ENCODE measurements around the gene CDK17. TPM values are rescaled to one million over a fixed set of nuclear protein-coding genes. Genes with fewer than 3 reads are reported as not detected.
"Not testable (repeated sequence)": the region's sequence is repeated elsewhere in the genome, so short reads cannot be mapped to it uniquely, and the experiment has no call there.

The CDK17 gene
- total RNA-seq, 2 experiments from 2014 or later: 28.4 to 29.0 TPM

DNA sequence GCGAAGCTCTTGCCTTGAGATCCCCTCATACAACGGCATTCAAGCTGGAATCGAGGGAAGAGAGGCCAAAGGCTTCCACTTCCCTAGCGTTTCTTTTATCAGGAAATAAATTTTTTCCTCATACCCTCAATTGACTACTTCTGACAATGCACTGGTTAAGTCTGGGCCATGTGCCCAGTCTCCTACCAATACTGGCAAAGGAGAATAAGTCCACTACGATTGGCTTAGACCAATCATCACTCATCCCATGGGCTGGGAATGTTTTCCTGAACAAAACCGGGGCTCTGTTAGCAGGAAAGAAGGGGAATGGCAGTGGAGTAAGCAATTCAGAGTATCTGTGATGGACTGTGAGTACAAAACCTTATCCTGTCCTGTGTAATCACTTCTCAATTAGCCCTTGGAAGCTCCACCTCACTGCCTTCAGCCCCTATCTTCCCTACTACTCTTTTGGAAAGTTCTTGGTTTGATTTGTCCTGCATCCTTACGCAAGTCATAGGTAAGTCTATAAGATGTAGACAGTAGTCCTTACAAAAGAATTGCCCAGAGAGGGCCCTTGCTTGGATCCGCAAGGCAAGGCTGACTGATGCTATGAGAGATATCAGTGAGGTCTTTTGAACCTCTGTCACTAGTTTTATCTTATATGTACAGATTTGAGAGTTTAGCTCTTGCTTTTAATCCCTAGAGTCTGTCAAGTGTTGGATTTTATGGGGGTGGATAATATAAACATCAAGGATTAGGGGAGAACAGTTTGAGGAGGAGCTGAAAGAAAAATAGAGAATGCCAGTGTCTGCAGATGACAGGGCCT is 36.3 kb upstream of the CDK17 start:
- peaks cover 31% of the 10 kb centered on the region for H3K4me1 Mint-ChIP-seq (ENCODE audit: low read depth)
- no peak overlapping the region for H3K27ac Mint-ChIP-seq

DNA sequence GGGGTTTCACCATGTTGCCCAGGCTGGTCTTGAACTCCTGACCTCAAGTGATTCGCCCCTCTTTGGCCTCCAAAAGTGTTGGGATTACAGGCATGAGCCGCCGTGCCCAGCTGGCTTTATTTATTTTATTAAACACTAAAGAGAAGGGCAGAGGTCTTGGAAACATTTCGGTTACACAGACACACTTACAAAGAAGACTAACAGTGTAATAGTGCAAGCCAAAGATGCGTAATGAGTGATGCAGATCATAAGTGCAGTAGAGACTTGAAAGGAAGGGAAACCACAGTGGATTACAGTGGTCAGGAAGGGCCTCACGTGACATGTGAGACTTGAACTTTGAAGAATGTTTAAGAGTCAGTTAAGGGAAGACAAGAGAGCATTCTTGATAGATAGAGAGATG is 33.9 kb upstream of the CDK17 start:
- DNase-seq (peak; percentile 92), ATAC-seq (peak; percentile 97)
- TF ChIP-seq, protein P1, sequence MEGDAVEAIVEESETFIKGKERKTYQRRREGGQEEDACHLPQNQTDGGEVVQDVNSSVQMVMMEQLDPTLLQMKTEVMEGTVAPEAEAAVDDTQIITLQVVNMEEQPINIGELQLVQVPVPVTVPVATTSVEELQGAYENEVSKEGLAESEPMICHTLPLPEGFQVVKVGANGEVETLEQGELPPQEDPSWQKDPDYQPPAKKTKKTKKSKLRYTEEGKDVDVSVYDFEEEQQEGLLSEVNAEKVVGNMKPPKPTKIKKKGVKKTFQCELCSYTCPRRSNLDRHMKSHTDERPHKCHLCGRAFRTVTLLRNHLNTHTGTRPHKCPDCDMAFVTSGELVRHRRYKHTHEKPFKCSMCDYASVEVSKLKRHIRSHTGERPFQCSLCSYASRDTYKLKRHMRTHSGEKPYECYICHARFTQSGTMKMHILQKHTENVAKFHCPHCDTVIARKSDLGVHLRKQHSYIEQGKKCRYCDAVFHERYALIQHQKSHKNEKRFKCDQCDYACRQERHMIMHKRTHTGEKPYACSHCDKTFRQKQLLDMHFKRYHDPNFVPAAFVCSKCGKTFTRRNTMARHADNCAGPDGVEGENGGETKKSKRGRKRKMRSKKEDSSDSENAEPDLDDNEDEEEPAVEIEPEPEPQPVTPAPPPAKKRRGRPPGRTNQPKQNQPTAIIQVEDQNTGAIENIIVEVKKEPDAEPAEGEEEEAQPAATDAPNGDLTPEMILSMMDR (IDR thresholded peaks at IDR 0.05): no peak
- ChIA-PET POLR2A (interaction anchor here (0.7 to 1.3 kb wide), 3 partner anchors 13 to 528 kb away, joined by 3 to 4 read pairs (median 3); no protein-coding TSS in a partner anchor), CTCF (interaction anchor here (0.7 to 1.6 kb wide), 6 partner anchors 11 to 212 kb away, joined by 3 to 6 read pairs (median 3); partner anchors contain the start of gene CDK17)
- no peaks in the 10 kb centered on the region for H3K27me3 Mint-ChIP-seq
- H3K9me3 Mint-ChIP-seq: peaks cover 2% of the 10 kb centered on the region
- intact Hi-C loops (cut with micrococcal nuclease): loop anchor here (5.0 kb wide), 1 partner anchor 37 kb away; no protein-coding TSS in a partner anchor
- peaks cover 7% of the 10 kb centered on the region for H3K36me3 Mint-ChIP-seq (ENCODE audit: low read depth)
- H3K4me1 Mint-ChIP-seq (ENCODE audit: low read depth): peaks cover 29% of the 10 kb centered on the region
- H3K4me3 Mint-ChIP-seq: peak overlapping the region; percentile 2
- peak overlapping the region; percentile 80 for H3K27ac Mint-ChIP-seq

More for the DNA sequence above, 36.3 kb upstream of the CDK17 start:
- TF ChIP-seq, protein P1 (IDR thresholded peaks at IDR 0.05): no peak
- intact Hi-C loops (cut with micrococcal nuclease): no loop called here
- ATAC-seq (no peak), DNase-seq (no peak)
- ChIA-PET CTCF (interaction anchor here (0.8 to 2.2 kb wide), 4 partner anchors 9 to 50 kb away, joined by 3 to 11 read pairs (median 6); partner anchors contain the start of gene CDK17), POLR2A (interaction anchor here (0.9 to 2.1 kb wide), 3 partner anchors 9 to 37 kb away, joined by 3 to 6 read pairs (median 4); partner anchors contain the start of gene CDK17)
- peaks cover 10% of the 10 kb centered on the region for H3K36me3 Mint-ChIP-seq (ENCODE audit: low read depth)
- no peak overlapping the region for H3K4me3 Mint-ChIP-seq
- no peaks in the 10 kb centered on the region for H3K27me3 Mint-ChIP-seq
- peaks cover 2% of the 10 kb centered on the region for H3K9me3 Mint-ChIP-seq

DNA sequence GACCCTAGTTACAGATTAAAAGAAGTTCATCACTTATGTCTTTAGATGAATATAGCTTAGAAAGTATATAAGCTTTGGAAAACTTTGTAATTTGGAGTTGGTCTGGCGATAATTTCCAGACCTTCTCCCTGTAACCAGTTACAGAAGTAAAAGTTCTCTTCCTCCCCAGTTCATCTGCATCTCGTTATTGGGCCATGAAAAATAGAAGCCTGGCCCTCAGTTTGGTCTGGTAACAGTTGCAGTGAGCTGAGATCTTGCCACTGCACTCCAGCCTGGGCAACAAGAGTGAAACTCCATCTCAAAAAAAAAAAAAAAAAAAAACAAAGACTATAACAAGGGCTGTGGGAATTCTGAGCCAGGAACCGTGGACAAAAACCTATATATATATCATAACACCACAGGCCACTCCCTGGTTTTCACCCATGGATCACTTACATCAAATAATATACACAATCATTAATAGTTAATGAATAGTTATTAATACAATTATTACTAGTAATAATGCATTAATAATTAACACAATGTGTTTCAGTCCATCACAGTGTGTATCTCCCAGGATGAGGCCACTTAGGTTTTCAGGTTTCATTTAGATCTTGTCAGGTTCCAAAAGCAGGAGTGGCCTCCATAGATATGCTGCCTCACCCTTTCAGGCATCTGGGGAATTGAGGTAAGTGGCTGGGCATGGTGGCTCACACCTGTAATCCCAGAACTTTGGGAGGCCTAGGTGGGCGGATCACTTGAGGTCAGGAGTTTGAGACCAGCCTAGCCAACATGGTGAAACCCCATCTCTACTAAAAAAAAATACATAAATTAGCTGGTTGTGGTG is 32.5 kb upstream of the CDK17 start:
- ChIA-PET POLR2A (interaction anchor here (2.0 kb wide), 1 partner anchor 32 kb away, joined by 6 read pairs; the partner anchor contains the start of gene CDK17), CTCF (interaction anchor here (1.0 to 1.6 kb wide), 2 partner anchors 10 to 84 kb away, joined by 3 to 4 read pairs; no protein-coding TSS in a partner anchor)
- not testable (repeated sequence) for H3K9me3 Mint-ChIP-seq; H3K4me3 Mint-ChIP-seq; H3K36me3 Mint-ChIP-seq (ENCODE audit: low read depth); H3K27ac Mint-ChIP-seq; H3K27me3 Mint-ChIP-seq; ATAC-seq; DNase-seq
- H3K4me1 Mint-ChIP-seq (ENCODE audit: low read depth): peaks cover 30% of the 10 kb centered on the region
- intact Hi-C loops (cut with micrococcal nuclease): loop anchor here (5.0 kb wide), 1 partner anchor 35 kb away; no protein-coding TSS in a partner anchor

DNA sequence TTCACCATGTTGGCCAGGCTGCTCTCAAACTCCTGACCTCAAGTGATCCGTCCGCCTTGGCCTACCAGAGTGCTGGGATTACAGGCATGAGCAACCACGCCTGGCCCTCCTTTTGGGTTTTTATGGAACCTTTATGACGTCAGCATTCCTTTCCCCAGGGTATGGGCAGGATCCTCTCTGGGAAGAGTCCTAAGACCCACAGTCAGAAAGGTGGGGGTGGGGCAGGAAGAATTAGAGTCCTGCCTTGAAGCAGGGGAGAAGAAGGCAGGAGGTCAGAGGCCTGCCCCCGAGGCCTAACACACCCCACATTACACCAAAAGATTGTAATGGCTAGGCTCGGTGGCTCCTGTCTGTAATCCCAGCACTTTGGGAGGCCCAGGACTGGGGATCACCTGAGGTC is 30.8 kb upstream of the CDK17 start:
- H3K4me3 Mint-ChIP-seq: no peak overlapping the region
- ChIA-PET CTCF (interaction anchor here (0.8 to 2.0 kb wide), 3 partner anchors 10 to 86 kb away, joined by 3 to 7 read pairs (median 4); partner anchors contain the start of gene CDK17), POLR2A (interaction anchor here (2.0 kb wide), 1 partner anchor 30 kb away, joined by 6 read pairs; the partner anchor contains the start of gene CDK17)
- no peak for ATAC-seq
- peaks cover 7% of the 10 kb centered on the region for H3K36me3 Mint-ChIP-seq (ENCODE audit: low read depth)
- peaks cover 2% of the 10 kb centered on the region for H3K9me3 Mint-ChIP-seq
- no peak overlapping the region for H3K27ac Mint-ChIP-seq
- H3K27me3 Mint-ChIP-seq: no peaks in the 10 kb centered on the region
- intact Hi-C loops (cut with micrococcal nuclease): loop anchor here (5.0 kb wide), 1 partner anchor 34 kb away; no protein-coding TSS in a partner anchor
- TF ChIP-seq, protein P1 (IDR thresholded peaks at IDR 0.05): no peak
- DNase-seq: no peak
- peaks cover 40% of the 10 kb centered on the region for H3K4me1 Mint-ChIP-seq (ENCODE audit: low read depth)

DNA sequence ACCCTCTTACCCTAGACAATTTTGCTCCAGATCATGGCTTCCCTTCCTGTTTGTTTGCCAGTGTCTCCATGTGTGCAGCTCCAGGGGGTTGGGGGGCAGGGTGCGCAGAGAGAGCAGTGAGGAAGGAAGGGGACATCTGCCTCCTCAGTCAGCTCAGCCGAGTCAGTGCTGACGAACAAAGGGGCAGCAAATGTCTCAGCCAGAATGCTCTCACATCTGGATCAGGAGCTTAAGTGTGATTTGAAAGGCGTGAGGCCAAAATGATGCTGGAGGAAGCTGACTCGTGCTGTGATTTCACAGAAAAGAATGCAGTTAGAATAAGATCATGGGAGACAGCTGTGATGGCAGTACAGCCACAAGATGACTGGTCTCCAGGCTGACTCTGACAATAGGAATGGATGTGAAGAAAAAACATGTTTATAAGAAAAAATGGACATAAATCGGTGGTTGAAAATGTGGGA is 27.1 kb upstream of the CDK17 start:
- H3K4me1 Mint-ChIP-seq (ENCODE audit: low read depth): peaks cover 36% of the 10 kb centered on the region
- peak overlapping the region; percentile 65 for H3K27ac Mint-ChIP-seq
- no peaks in the 10 kb centered on the region for H3K9me3 Mint-ChIP-seq
- POLR2A ChIA-PET: interaction anchor here (1.2 to 1.3 kb wide), 2 partner anchors 27 to 29 kb away, joined by 3 read pairs; partner anchors contain the start of gene CDK17
- intact Hi-C loops (cut with micrococcal nuclease): loop anchor here (5.0 kb wide), 1 partner anchor 145 kb away; no protein-coding TSS in a partner anchor
- ATAC-seq (peak; percentile 76), DNase-seq (peak; percentile 75)
- H3K4me3 Mint-ChIP-seq: no peak overlapping the region
- CTCF ChIA-PET: interaction anchor here (1.2 kb wide), 1 partner anchor 19 kb away, joined by 7 read pairs; no protein-coding TSS in a partner anchor
- H3K36me3 Mint-ChIP-seq (ENCODE audit: low read depth): no peaks in the 10 kb centered on the region
- no peaks in the 10 kb centered on the region for H3K27me3 Mint-ChIP-seq
- TF ChIP-seq, protein P1 (IDR thresholded peaks at IDR 0.05): no peak

Measured in activated CD8-positive, alpha-beta T cell treated with anti-CD3 and anti-CD28 coated beads for 36 hours (primary cell).